ENCODE results near the gene STRA8. TPM values are rescaled to one million over a fixed set of nuclear protein-coding genes. Genes with fewer than 3 reads are reported as not detected.

The STRA8 gene
- polyA plus RNA-seq, 1 experiment = not detected

DNA sequence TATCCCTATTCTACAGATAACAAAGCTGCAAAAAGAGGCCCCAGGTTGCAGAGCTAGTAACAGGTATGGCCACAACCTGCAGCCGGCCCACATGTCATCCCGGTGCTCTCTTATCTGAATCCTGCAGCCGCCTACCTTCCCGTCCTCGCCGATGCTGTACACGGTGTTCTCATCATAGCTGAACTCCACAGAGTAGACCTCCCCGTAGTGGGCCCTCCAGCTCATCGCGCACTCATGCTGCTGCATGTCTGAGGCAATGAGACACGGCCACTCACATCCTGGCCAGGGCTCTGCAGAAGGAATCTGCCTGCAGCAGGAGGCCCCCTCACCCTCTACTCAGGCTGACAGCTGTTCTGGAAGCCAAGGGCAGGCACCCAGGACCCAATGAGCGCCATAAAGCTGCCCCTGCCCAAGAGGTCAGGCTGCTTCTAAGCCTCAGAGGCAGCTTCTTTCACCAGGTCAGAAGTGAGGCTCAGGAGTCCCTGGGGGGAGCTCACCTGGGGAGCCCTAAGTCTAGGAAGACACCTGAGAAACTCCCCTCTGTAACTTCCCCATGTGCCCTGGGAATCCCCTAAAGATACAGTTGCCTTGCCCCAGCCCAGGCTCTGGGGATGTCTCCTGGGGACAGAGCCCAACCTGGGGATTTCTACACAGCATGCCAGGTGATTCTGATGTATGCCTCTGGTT is 45.2 kb upstream of the STRA8 start:
- CTCF ChIA-PET = no interaction called here

DNA sequence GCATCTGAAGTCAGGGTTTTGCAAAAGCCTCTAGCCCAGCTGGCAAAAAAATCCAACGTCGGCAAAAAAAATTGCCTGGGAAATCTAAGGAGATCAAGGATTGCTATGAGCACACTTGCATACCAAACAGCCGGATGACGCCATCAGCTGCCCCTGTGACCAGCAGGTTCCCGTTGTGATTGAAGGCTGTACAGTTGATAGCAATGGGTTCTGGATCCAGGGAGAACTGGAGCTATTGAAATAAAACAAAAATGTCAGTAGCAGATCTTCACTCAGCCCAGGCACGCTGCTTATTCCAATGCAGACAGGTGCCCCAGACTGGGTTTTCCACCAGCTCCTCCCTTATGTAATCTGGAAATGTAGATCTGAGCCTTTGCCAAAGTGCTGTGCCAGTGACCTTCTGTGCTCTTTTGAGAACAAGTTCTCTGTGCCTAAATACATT is 44.4 kb upstream of the STRA8 start:
- no peaks in the 10 kb centered on the region for H3K27me3 ChIP-seq (ENCODE audit: control insufficient read depth, insufficient read depth, low read length)
- DNase-seq (ENCODE audit: low read depth, low spot score) = no peak
- no peak overlapping the region for H3K4me3 ChIP-seq (ENCODE audit: low read depth, low read length)
- H3K27ac ChIP-seq (ENCODE audit: low read depth, low read length) = no peak overlapping the region
- H3K9me3 ChIP-seq (ENCODE audit: control insufficient read depth, insufficient read depth, low read length) = no peaks in the 10 kb centered on the region
- TF ChIP-seq, protein P1, sequence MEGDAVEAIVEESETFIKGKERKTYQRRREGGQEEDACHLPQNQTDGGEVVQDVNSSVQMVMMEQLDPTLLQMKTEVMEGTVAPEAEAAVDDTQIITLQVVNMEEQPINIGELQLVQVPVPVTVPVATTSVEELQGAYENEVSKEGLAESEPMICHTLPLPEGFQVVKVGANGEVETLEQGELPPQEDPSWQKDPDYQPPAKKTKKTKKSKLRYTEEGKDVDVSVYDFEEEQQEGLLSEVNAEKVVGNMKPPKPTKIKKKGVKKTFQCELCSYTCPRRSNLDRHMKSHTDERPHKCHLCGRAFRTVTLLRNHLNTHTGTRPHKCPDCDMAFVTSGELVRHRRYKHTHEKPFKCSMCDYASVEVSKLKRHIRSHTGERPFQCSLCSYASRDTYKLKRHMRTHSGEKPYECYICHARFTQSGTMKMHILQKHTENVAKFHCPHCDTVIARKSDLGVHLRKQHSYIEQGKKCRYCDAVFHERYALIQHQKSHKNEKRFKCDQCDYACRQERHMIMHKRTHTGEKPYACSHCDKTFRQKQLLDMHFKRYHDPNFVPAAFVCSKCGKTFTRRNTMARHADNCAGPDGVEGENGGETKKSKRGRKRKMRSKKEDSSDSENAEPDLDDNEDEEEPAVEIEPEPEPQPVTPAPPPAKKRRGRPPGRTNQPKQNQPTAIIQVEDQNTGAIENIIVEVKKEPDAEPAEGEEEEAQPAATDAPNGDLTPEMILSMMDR (IDR thresholded peaks at IDR 0.05; ENCODE audit: low read depth, low read length) = no peak
- POLR2A ChIA-PET = no interaction called here
- CTCF ChIA-PET = no interaction called here

More for the DNA sequence above, 45.2 kb upstream of the STRA8 start:
- TF ChIP-seq, protein P1 (IDR thresholded peaks at IDR 0.05; ENCODE audit: low read depth, low read length) = no peak
- Histone ChIP-seq H3K27ac (ENCODE audit: low read depth, low read length) (no peak overlapping the region), H3K27me3 (ENCODE audit: control insufficient read depth, insufficient read depth, low read length) (no peaks in the 10 kb centered on the region), H3K4me3 (ENCODE audit: low read depth, low read length) (no peak overlapping the region), H3K9me3 (ENCODE audit: control insufficient read depth, insufficient read depth, low read length) (peaks cover 2% of the 10 kb centered on the region; the same call in 1 of the 2 replicates)
- no peak for DNase-seq (ENCODE audit: low read depth, low spot score)
- POLR2A ChIA-PET = no interaction called here

DNA sequence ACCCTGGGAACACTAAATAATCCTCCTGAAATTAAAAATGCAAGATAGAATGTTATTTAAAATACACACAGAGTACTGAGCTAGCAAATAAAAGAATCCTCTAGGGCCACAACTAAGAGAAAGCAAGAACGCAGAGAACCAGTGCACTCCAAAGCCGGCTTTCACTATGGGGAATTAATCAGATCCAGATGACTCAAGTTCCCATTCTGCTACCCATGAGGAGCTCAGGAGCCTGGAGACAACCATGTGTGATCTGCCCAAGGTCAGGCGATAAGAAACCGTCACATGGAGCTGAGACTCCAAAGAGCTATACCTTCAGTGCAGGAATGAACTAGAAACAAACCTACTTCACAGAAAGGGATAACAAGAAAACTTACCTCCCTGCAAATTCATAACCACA is 43.7 kb upstream of the STRA8 start:
- ChIA-PET POLR2A (no interaction called here), CTCF (no interaction called here)
- Histone ChIP-seq H3K27ac (ENCODE audit: low read depth, low read length) (no peak overlapping the region), H3K27me3 (ENCODE audit: control insufficient read depth, insufficient read depth, low read length) (no peaks in the 10 kb centered on the region), H3K9me3 (ENCODE audit: control insufficient read depth, insufficient read depth, low read length) (no peaks in the 10 kb centered on the region), H3K4me3 (ENCODE audit: low read depth, low read length) (no peak overlapping the region)
- TF ChIP-seq, protein P1 (IDR thresholded peaks at IDR 0.05; ENCODE audit: low read depth, low read length) = no peak
- no peak for DNase-seq (ENCODE audit: low read depth, low spot score)

DNA sequence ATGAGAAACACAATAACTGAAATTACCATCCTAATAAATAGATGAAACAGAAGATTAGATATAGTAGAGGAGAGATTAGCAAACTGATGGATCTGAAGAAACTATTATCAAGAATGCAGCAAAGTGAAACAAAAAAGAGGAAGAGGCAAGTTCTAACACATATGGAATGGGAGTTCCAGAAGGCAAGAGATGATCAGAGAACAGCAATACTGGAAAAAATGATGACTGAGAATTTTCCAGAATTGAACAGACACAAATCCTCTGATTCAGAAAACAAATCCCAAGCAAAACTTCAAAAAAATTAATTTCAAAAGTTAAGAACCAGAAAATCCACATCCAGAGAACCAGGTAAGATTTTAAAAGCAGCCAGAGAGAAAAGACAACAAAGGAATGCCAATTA is 42.9 kb upstream of the STRA8 start:
- TF ChIP-seq, protein P1 (IDR thresholded peaks at IDR 0.05; ENCODE audit: low read depth, low read length) = no peak
- ChIA-PET POLR2A (no interaction called here), CTCF (no interaction called here)
- H3K27ac ChIP-seq (ENCODE audit: low read depth, low read length) = no peak overlapping the region
- no peaks in the 10 kb centered on the region for H3K27me3 ChIP-seq (ENCODE audit: control insufficient read depth, insufficient read depth, low read length)
- H3K9me3 ChIP-seq (ENCODE audit: control insufficient read depth, insufficient read depth, low read length) = no peaks in the 10 kb centered on the region
- DNase-seq (ENCODE audit: low read depth, low spot score) = no peak
- no peak overlapping the region for H3K4me3 ChIP-seq (ENCODE audit: low read depth, low read length)

DNA sequence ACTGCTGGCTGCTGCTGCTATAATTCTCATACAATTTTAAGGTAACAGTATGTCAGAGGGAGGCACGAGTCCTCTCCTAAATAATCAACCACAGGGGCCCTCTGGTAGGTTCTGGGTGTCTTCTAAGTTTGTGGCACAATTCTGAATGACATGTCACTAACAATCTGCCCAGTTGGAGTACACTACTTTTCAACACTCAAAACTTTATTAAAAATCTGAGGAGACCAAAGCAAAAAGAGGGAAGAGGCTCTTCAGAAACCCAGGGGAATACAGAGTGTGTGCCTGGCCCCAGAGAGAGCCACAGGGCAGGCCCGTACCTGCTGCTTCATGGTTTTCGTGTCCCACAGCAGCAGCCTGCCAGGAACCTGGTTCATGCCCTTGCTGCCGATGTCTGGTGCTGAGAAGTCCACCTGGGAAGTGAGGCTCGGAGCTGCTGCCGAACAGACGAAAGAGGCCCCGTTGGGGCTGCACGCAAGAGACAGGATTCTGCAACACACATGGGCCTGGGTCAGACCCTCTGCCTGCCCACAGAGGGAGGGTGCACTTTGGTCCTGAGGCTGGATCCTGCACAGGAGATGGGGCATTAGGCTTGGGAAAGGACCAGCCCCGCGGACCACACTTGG is 40.6 kb upstream of the STRA8 start:
- H3K27me3 ChIP-seq (ENCODE audit: control insufficient read depth, insufficient read depth, low read length) = no peaks in the 10 kb centered on the region
- TF ChIP-seq, protein P1 (IDR thresholded peaks at IDR 0.05; ENCODE audit: low read depth, low read length) = no peak
- H3K4me3 ChIP-seq (ENCODE audit: low read depth, low read length) = no peak overlapping the region
- no peak for DNase-seq (ENCODE audit: low read depth, low spot score)
- ChIA-PET CTCF (interaction anchor here (1.6 kb wide), 1 partner anchor 12 kb away, joined by 4 read pairs; no protein-coding TSS in a partner anchor), POLR2A (interaction anchor here (0.9 kb wide), 1 partner anchor 19 kb away, joined by 4 read pairs; the partner anchor contains the start of gene WDR91)
- peak overlapping the region; percentile 73 for H3K27ac ChIP-seq (ENCODE audit: low read depth, low read length)
- H3K9me3 ChIP-seq (ENCODE audit: control insufficient read depth, insufficient read depth, low read length) = no peaks in the 10 kb centered on the region
